GM21390 (cell line): ENCODE data around the gene PINLYP.
A peak's percentile ranks its signal among the peaks of the same experiment; 100 is the strongest.
"Not testable (repeated sequence)": the region's sequence is repeated elsewhere in the genome, so short reads cannot be mapped to it uniquely, and the experiment has no call there.

Experiments used
- ATAC-seq: cut with Tn5 transposase; IDR thresholded peaks from one replicate; pipeline ENCODE4 v1.9.1; 2021; ENCODE audit not compliant: unreplicated experiment

PINLYP gene

DNA sequence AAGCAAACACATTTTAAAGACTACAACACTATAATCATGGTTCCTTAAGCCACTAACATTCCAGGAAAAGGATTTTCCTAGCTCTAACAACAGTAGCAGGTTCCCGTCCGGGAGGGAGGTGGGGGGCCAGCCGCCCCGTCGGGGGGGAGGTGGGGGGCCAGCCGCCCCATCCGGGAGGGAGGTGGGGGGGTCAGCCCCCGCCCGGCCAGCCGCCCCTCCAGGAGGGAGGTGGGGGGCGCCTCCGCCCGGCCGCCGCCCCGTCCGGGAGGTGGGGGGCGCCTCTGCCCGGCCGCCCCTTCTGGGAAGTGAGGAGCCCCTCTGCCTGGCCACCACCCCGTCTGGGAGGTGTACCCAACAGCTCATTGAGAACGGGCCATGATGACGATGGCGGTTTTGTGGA lies 27.7 kb upstream of the PINLYP start:
- not testable (repeated sequence) for ATAC-seq

DNA sequence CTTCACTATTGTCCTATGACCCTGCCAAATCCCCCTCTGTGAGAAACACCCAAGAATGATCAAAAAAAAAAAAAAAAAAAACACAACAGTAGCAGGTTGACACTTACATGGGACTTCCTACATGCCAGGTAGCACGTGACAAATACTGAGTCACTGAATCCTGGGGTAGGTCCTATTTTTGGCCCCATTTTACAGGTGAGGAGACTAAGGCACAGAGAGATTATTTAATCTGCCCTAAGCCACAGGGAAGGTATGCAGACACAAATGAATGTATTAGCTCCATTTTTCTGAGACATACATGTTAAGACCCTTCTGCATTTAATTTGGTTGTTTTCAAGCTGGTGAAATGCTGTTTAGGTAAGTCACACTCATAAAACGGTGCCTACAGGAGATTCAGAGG lies 26.9 kb upstream of the PINLYP start:
- no peak for ATAC-seq

DNA sequence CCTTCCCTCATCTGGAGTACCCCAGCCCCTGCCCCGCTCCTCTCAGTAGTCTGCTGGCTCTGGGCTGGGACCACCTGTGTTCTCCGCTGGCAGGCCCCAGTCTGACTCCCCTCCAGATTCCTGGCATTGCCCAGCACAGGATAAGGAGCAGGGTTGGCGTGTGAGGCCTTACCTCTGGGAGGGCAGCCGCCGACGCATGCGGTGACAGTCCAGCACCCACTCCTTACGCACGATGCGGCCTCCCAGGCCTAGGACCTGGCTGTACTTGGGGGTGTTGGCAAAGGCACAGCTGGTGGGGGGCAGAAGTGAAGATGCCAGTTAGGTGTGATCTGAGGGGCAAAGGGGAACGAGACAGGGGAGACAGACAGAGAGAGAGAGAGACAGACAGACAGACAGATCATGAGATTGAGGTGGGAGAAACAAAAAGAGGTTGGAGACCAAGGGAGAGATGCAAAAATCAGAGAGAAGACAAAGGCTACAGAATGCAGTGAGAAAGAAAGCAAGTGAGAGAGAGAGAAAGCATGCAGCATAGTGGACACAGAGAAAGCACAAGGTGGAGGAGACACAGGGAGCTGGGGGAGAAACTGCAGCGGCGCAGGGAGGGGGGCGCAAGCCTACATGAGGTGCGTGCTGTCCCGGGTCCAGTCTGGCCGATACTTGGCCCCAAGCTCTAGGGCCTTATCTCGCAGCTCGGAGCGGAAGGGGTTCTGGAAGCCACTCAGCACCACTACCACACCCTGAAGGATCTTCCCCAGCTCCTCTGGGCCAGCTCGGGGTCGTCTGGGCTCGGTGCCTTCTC lies 24.0 kb upstream of the PINLYP start:
- no peak for ATAC-seq

DNA sequence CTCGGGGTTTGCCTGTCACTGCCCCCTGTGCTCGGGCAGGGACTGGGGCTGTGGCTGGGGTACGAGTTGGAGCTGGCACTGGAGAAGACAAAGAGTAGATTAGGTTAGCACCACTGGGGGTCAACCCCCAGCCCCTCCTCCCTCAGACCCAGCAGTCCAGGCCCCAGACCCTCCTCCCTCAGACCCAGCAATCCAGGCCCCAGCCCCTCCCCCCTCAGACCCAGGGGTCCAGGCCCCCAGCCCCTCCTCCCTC lies 23.5 kb upstream of the PINLYP start:
- ATAC-seq = no peak

DNA sequence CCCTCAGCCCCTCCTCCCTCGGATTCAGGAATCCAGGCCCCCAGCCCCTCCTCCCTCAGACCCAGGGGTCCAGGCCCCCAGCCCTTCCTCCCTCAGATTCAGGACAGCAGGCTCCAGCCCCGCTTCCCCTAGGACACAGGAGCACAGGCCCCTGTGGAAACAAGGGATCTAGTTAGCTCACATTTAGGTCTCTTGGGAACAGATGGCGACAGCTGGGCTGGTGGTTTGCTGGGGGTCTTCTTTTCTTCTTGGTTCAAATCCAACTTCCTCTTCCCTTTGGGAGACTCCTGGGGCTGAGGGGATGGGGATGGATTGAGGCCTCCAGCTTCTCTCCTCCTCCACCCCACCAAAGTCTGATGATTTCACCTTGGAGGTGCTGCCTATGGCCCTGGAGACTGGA lies 23.0 kb upstream of the PINLYP start:
- ATAC-seq = no peak

DNA sequence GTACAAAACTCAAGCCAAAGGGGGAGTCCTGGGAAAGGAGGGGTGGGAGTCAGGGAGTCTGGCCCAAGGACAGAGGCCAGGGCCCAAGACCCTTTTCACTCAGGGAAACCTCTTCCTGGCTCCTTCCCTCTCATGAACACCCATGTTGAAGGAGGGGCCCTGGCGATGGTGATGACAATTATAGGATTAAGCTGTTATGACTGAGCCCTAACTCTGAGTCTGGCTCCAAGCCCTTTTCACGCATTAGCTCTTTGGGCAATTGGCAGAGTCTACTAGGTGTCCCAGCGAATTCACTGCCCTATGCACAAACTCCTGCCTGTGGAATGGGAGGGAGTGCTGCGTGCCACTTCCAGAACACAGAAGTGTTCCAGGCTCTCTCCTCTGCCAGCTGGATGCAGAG lies 21.9 kb upstream of the PINLYP start:
- ATAC-seq = no peak

DNA sequence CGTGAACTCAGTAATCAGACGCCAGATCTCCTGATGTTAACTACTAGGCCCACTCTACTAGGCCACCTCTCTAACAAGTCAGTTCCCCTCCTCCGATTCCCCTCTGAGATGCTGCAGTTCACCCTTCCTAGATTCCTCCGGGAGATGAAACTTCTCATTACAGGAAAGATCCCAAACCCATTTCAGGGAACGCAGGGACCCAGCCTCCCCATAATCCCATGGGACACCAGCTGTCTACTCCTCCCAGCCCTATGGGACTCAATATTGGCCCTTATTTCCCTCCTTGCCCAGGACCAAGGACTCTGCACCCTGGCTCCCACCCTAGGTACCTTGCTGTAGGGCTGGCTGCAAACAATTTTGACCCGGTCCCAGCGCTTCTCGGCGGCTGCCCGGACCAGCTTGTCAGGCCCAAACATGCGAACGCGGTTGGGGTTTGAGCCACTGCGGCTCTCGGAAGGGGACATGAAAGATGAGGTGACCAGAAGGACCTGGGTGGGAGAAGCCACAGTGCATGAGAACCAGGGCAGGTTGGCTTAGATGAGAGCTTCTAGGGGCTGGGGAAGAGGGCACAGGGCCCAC lies 21.2 kb upstream of the PINLYP start:
- no peak for ATAC-seq

DNA sequence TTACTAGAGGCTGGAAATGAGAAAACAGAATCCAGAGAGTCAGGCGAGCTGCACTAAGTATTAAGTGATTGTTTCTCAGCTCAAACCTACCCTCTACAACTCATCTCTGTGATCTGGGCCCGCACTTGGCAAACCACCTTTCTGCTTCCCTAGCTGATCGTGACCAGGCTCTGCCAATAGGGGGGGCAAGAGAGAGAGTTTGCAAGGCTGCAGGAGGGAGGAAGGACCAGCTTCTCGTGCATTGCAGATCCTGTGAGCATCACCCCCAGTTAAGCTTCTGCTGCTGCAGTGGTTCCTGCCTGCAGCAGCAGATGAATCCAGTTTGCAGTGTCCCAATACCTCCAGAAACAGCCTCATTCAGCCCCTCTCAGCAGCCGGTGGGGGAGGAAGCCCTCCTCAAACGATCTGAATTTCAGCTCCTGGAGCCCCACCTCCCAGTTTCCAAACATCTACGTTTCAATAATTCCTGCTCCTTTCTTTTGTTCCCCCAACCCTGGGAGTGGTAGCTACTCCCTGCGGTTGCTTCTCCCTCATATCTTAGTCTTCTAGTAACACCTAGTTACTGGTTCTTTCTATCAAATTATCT lies 20.3 kb upstream of the PINLYP start:
- no peak for ATAC-seq

DNA sequence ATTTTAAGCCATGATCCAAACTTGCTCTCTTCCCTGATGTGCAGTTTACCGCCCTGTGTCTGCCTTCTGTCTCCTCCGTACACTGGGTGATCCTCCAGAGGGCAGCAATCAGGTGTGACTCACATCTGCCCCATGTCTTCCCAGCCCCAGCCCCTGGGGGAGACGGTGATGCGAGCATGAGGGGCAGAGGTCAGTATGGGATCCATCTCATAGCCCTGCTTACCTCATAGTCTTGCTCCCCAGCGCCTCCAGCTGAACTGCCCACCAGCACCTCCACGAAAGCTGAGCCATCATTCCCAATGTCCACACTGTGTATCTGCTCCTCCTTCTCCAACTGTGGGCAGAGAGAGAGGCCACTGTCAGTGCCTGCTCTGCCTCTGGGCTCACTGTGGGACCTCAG lies 14.9 kb upstream of the PINLYP start:
- no peak for ATAC-seq

DNA sequence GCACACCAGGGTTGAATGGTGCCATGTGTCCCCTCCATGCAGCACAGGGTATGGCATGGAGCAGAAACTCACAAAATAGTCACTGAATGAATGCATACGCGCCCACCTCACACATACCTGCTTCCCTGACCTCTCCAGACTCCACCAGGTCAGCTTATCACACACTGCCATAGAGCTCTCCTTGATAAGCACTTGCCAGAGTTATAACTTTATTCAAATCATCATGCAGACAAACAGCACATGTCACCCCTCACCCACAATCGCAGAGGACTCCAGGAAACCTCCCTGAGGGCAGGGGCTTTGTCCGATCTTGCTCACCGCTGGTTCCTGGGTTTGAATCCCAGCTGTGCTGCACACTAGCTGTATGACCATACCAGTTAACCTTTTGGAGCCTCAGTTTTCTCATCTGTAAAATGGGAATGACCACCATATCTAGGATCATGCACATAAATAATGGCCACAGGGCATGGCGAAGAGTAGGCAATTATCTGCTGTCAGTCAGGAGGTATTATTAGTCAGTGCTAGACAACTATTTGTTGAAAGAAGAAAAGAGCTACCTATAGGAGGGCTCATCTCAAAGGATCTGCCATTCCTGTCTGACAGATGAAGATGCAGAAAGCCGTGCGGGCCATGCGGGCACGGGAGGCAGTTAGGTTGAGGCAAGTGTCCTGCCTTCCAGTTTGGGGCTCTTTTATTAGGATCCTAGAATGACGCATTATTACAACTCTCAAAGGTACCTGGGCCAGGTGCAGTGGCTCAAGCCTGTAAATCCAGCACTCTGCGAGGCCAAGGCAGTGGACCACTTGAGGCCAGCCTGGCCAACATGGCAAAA lies 14.2 kb upstream of the PINLYP start:
- ATAC-seq = no peak

DNA sequence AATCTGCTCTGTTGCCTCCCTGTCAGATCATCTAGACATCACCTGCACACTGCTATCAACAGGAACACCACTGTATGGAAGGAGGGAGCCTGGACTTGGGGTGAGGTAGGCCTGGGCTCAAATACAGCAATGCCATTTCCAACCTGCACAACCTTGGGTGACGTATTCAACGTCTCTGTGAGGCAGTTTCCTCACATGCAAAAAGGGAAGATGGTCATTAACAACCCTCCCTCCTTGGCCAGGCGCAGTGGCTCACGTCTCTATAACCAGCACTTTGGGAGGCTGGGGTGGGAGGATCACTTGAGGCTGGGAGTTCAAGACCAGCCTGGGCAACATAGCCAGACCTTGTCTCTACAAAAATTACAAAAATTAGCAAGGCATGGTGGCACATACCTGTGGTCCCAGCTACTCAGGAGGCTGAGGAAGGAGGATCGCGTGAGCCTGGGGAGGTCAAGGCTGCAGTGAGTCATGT lies 13.3 kb upstream of the PINLYP start:
- ATAC-seq = no peak

DNA sequence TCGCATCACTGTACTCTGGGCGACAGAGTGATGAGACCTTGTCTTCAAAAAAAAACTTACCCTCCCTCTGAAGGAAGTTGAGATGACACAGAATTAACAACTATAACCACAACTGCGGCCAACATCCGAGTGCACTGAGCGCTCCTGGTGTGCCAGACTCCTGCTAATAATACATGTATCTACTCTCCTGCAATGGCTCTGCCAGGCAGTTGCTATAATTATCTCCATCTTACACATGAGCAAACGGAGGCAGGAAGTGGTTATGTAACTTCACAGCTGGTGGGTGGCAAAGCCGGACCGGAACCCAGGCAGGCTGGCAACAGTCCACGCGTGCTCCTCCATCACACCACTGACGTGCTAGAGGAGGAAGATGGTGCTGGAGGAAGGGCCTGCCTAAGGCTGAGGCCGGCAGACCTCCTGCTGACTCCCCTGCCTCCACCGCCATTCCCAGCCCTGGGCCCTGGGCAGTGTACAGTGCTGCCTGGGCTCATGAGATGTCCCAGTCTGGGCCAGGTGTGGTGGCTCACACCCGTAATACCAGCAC lies 12.8 kb upstream of the PINLYP start:
- ATAC-seq = peak; percentile 69

DNA sequence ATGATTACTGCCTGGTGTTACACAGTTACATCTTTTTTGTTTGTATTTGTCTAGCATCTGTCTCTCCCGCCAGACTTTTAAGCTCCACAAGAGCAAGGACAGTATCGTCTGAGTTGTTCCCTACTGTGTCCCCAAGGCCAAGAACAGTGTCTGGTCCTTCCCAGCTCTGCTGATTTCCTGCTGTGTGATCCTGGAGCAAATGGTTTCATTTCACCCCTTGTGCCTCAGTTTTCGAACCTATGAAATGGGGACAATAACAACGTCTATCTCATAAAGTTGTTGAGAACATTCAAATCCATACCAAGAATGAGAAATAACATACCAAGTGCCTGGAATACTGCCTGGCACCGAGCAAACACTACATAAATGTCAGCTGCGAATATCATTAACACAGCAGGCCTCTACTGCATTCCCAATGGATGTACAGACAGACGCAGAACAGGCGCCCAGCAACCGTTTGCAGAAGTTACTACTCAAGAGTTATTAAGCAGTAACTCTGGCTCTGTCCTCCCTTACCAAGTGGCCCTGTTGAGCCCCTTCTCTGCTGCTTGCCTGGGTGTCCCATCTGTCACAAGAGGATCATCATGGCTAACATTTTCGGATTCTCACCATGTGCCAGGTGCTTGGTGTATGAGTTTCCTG lies 11.7 kb upstream of the PINLYP start:
- no peak for ATAC-seq

DNA sequence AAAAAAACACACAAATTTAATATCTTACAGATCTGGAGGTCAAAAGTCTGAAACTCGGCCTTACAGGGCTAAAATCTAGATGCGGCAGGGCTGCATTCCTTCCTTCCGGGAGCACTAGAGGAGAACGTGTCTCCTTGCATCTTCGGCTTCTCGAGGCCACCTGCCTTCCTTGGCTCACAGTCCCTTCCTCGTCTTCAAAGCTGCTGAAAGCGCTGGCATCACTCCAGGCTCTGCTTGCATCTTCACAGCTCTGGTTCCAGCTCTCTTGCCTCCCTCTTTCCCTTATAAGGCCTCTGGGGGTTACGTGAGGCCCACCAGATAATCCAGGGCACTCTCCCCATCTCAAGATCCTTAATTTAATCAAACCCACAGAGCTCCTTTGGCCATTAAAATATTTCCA lies 10.8 kb upstream of the PINLYP start:
- no peak for ATAC-seq

DNA sequence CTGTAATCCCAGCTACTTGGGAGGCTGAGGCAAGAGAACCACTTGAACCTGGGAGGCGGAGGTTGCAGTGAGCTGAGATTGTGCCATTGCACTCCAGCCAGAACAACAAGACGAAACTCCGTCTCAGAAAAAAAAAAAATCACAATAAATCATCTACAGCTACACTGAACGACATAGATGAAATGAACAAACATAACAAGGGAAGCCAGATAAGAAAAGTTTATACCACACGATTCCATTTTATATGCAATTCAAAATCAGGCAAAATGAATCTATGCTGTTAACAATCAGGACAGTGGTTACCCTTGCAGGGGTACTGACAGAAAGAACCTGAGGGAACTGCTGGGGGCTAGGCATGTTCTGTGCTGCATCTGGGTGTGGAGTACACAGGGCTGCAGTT lies 5.9 kb upstream of the PINLYP start:
- ATAC-seq = no peak

DNA sequence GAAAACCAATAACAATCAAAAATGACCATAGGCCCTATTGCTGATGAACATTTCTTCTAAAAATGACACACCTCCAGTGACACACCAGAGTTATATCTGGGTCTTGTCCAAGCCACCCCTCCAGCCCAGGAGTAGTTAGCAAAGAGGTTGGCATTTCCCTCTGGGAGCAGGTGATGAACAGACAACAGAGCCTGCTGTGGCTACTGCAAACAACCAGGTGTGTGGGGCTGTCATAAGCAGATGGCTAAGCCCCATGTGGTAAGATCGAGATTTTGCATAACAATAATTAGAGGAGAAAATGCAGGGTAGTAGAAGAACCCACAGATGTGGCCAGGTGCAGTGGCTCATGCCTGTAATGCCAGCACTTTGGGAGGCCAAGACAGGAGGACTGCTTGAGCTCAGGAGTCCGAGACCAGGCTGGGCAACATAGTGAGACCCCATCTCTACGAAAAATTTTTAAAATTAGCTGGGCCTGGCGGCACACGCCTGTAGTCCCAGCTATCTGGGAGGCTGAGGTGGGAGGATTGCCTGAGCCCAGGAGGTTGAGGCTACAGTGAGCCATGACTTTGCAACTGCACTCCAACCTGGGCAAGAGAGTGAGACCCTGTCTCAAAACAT lies 5.3 kb upstream of the PINLYP start:
- no peak for ATAC-seq

DNA sequence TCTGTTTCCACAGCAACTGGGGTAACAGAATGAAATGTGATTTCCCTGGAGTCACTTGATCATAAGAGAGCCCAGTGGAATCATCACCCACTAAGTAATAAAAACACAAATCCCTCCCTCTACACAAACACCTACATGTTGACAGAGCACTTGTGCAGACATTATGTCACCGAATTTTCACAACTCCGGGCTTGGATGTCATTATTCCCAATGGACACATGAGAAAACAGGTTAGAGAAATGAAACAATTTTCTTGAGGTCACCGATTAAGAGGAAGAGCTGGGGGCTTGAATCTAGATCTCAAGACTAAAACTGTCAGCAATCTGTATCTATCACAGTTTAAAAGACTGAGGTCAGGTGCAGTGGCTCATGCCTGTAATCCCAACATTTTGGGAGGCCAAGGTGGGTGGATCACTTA lies 3.4 kb upstream of the PINLYP start:
- ATAC-seq = no peak

DNA sequence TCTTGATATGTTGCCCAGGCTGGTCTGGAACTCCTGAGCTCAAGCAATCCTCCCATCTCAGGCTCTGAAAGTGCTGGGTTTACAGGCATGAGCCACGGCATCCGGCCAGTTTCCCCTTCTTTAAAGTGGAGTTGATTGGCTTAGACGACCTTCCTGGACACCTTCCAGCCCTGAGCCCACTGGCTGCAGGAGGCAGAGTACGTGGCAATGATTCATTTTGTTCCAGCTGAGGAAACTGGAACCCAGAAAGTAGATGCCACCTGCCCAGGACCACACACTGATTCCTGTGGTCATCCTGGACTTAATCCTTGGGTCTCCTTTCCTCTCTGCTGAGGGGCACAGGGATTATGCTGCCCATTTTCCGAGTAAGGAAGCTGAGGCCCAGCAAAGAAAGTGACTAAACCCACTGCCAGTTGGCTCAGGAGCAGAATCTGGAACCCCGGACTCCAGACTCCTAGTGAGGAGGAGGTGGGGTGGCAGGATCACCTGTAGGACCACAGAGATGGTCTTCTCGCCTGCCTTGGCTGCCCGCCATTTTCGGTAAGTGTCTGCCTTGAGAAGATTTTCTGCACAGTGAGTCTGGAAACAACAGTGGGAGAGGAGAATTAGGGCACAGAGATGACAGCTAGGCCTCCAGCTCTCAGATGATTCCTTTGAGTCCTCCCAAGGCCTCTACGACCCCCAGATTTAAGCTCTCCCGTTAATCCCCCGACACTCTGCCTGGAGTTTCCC lies 1.0 kb upstream of the PINLYP start:
- no peak for ATAC-seq

DNA sequence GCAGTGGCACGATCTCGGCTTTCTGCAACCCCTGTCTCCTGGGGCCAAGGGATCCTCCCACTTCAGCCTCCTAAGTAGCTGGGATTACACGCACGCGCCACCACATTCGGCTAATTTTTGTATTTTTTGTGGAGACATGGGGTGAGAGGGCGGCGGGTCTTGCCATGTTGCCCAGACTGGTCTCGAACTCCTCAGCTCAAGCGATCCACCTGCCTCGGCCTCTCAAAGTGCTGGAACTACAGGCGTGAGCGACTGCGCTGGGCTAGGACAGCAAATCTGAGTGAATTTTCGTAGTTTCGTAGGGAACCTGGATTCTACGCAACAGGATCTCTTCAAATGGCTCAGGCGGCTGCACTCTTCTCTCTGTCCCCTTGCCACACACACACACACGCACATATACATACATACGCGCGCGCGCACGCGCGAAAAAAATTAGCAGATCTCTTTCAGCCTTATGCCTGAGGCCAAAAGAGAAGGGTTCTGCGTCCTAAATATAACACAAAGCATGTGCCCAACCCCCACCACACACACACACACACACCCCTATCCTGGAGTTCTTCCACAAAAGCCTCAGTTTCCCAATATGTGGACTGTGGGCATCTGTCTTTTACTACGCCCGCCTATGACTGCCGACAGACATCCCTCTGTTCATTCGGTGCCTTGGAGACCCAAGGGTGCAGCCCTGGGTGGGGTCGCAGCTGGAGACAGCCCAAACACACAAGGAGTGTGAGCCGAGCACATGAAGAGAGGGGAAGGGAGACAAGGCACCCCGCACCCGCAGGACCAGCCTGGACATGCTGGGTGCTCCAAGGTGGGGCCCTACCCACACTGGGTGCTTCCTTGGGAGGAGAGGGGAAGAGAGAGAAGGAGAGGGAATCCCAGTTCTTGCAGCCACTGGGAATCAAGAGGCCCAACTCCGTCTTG lies 616 bp downstream of the PINLYP start:
- ATAC-seq = no peak
